H1 (cell line): Measurements from ENCODE around the gene CDH15. TPM values are rescaled to one million over a fixed set of nuclear protein-coding genes. Genes with fewer than 3 reads are reported as not detected.

Experiments
- CBX8 ChIP-seq: fragments of 300-800, 300-1000 bp; sonication (generic); IDR thresholded peaks from 2 replicates; pipeline ENCODE4 v1.7.1; 2016; ENCODE audit warnings: low read depth, low read length, borderline replicate concordance
- CHD7 ChIP-seq: fragments of 300-600 bp; sonication (generic); IDR thresholded peaks from 2 replicates; pipeline ENCODE4 v1.7.1; 2012; ENCODE audit warnings: low read length, moderate library complexity, mild to moderate bottlenecking, inconsistent platforms; ENCODE audit not compliant: insufficient replicate concordance
- KDM5A ChIP-seq: fragments of 200-600 bp; IDR thresholded peaks from 2 replicates; pipeline ENCODE4 v1.7.1; 2012; ENCODE audit warnings: mild to moderate bottlenecking, low read length, inconsistent platforms, mixed read lengths
- PHF8 ChIP-seq: fragments of 200-600 bp; sonication (generic); conservative IDR thresholded peaks from 2 replicates; pipeline ENCODE4 v1.7.1; 2012; ENCODE audit warnings: low read depth, mild to moderate bottlenecking, inconsistent platforms, low read length, moderate library complexity
- POU5F1 ChIP-seq: IDR thresholded peaks from 2 replicates; pipeline ENCODE4 v1.6.1; 2011; ENCODE audit warnings: low read depth, mild to moderate bottlenecking, low read length, moderate library complexity
- RAD21 ChIP-seq, 2 experiments: IDR thresholded peaks in 1 of 2; conservative IDR thresholded peaks in 1 of 2; 2 replicates each; pipeline ENCODE4 v1.6.1; 2011; ENCODE audit warnings: low read depth in 2 of 2, low read length in 2 of 2, improper control_type of control experiment in 1 of 2, inconsistent platforms in 1 of 2, mild to moderate bottlenecking in 1 of 2, moderate library complexity in 1 of 2
- TCF12 ChIP-seq: IDR thresholded peaks from 2 replicates; pipeline ENCODE4 v1.6.1; 2011; ENCODE audit warnings: low read depth, mild to moderate bottlenecking, low read length
- YY1 ChIP-seq: IDR thresholded peaks from 2 replicates; pipeline ENCODE4 v1.6.1; 2011; ENCODE audit warnings: low read depth, mild to moderate bottlenecking, low read length
- polyA plus RNA-seq, 7 experiments: library from polyadenylated mRNA; depleted of rRNA in 3 of 7; stranded (reverse) in 5 of 7; unstranded in 2 of 7; fragments of >200 nt in 5 of 7; fragments of 200-250 nt in 2 of 7; gene quantifications; 1 replicate in 5 of 7; 2 replicates in 1 of 7; 4 replicates in 1 of 7; pipeline versions ENCODE4 v1.2.1 to v1.2.3, GENCODE V29; 2011 to 2013; ENCODE audit warnings: missing spikeins in 2 of 7, mixed read lengths in 2 of 7
- total RNA-seq: library from RNA; stranded (reverse); fragmentation: NEBNext Ultra II Directional; extraction: Animal tissue kit (Norgen Biotek cat#: 25700); gene quantifications from 2 replicates; pipeline ENCODE4 v1.2.1, GENCODE V29; 2021

CDH15 gene
- total and polyA plus RNA-seq, 2 of the 8 experiments (the other 6 are each of a cell fraction or from before 2014, with no cell fraction given): 0.50 to 0.82 TPM

GRCh38 chr16:89193576-89194293, 22.2 kb downstream of the CDH15 start (continued):
- TF ChIP-seq KDM5A (no peak), RAD21 (IDR thresholded peaks at IDR 0.05 in 1 of 2, conservative IDR thresholded peaks at IDR 0.05 in 1 of 2; ENCODE audit: low read depth in 2 of 2, low read length in 2 of 2) (no peak), YY1 (no peak), CBX8 (no peak), TCF12 (no peak), CHD7 (no peak), POU5F1 (no peak), PHF8 (no peak)
